Measurements from ENCODE around the gene RINL. TPM values are rescaled to one million over a fixed set of nuclear protein-coding genes. Genes with fewer than 3 reads are reported as not detected.

RINL gene
- total RNA-seq (13.0 TPM), polyA plus RNA-seq (ENCODE audit: insufficient read depth, low read depth, low replicate concordance) (9.5 TPM)
- long read RNA-seq, donor 1 = 0 reads
- long read RNA-seq, donor 2 = 0 reads
- long read RNA-seq, donor 3, partial matches to known transcripts = 0 of 3 reads
- long read RNA-seq, donor 3, other reads (novel, unspliced or antisense) = 0 of 3 reads
- long read RNA-seq, donor 4 = 0 reads
- long read RNA-seq, donor 5 = 0 reads
- long read RNA-seq, donor 6 = 0 reads
- long read RNA-seq, donor 7, partial matches to known transcripts = 6 of 8 reads
- long read RNA-seq, donor 7, other reads (novel, unspliced or antisense) = 1 of 8 reads
- long read RNA-seq, donor 8, partial matches to known transcripts = 0 of 1 reads
- long read RNA-seq, donor 8, other reads (novel, unspliced or antisense) = 0 of 1 reads
- long read RNA-seq, donor 9, partial matches to known transcripts = 0 of 1 reads
- long read RNA-seq, donor 9, other reads (novel, unspliced or antisense) = 0 of 1 reads
- long read RNA-seq, donor 10, partial matches to known transcripts = 0 of 2 reads
- long read RNA-seq, donor 10, other reads (novel, unspliced or antisense) = 0 of 2 reads

- intact Hi-C loops (cut with DNase I) = no loop called here
Observed at GRCh38 chr19:38877781-38878574, at the start of gene RINL. Gene RINL (minus strand): TSS chr19:38878275. CDS start chr19:38876742, 1,533 bp downstream.

DNA sequence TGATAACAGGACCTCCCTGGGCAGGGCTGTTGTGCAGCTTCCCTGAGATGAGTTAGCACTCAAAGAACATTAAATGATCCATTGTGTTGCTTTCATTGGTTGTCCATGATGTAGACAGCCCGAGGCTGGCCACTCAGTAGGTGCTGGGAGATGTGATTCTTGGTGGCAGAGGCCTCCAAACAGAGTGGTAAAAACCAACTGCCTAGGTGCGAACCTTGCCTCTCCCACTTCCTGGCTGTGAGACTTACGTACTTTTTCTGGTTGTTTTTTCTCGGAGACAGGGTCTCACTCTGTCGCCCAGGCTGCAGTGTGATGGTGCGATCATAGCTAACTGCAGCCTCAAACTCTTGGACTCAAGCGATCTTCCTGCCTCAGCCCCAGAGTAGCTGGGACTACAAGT is 46.3 kb upstream of the RINL start:
- intact Hi-C loops (cut with DNase I) = no loop called here
- no peaks in the 10 kb centered on the region for H3K4me1 ChIP-seq (ENCODE audit: control insufficient read depth in 2 of 3, insufficient read depth in 2 of 3, low read depth in 1 of 3, low read length in 3 of 3)
- TF ChIP-seq CTCF (IDR thresholded peaks at IDR 0.05; ENCODE audit: borderline replicate concordance, extremely low read depth, insufficient read depth) = no peak
- no peaks in the 10 kb centered on the region for H3K9me3 ChIP-seq (ENCODE audit: control insufficient read depth in 2 of 3, insufficient read depth in 1 of 3, low read length in 3 of 3)
- no peaks in the 10 kb centered on the region for H3K27me3 ChIP-seq (ENCODE audit: control insufficient read depth, insufficient read depth, low read length)
- DNase-seq = no peak
- H3K9ac ChIP-seq (ENCODE audit: low read length in 3 of 3) = no peak overlapping the region
- no peak for FAIRE-seq
- H3K27ac ChIP-seq (ENCODE audit: low read depth in 2 of 2, low read length in 2 of 2) = no peak overlapping the region
- H3K4me3 ChIP-seq (ENCODE audit: low read length in 3 of 3) = no peak overlapping the region
- H3K36me3 ChIP-seq (ENCODE audit: control insufficient read depth in 2 of 3, insufficient read depth in 3 of 3, low read length in 3 of 3) = peaks cover 0 to 21% (median 3%) of the 10 kb centered on the region in 3 donors

More at GRCh38 chr19:38877781-38878574, at the start of gene RINL:
- TF ChIP-seq CTCF (IDR thresholded peaks at IDR 0.05; ENCODE audit: borderline replicate concordance, extremely low read depth, insufficient read depth) = no peak
- Histone ChIP-seq H3K4me3 (ENCODE audit: low read length in 3 of 3) (no peak within 1 kb of the TSS), H3K36me3 (ENCODE audit: control insufficient read depth in 2 of 3, insufficient read depth in 3 of 3, low read length in 3 of 3) (peaks cover 0 to 5% (median 2%) of the 10 kb centered on the region in 3 donors), H3K9me3 (ENCODE audit: control insufficient read depth in 2 of 3, insufficient read depth in 1 of 3, low read length in 3 of 3) (no peaks in the 10 kb centered on the region), H3K9ac (ENCODE audit: low read length in 3 of 3) (peak within 1 kb of the TSS in 1 of 3 donors; percentile 19), H3K4me1 (ENCODE audit: control insufficient read depth in 2 of 3, insufficient read depth in 2 of 3, low read depth in 1 of 3, low read length in 3 of 3) (peaks cover 0 to 4% (median 0%) of the 10 kb centered on the region in 3 donors), H3K27ac (ENCODE audit: low read depth in 2 of 2, low read length in 2 of 2) (peak within 1 kb of the TSS; percentile 22 to 72), H3K27me3 (ENCODE audit: control insufficient read depth, insufficient read depth, low read length) (no peaks in the 10 kb centered on the region)
- FAIRE-seq (no peak), DNase-seq (peak in 2 of 5 donors; percentile 33 to 38)

GRCh38 chr19:38922482-38922881 is 44.4 kb upstream of the RINL start:
- DNase-seq = no peak
- Histone ChIP-seq H3K27ac (ENCODE audit: low read depth in 2 of 2, low read length in 2 of 2) (no peak overlapping the region), H3K4me3 (ENCODE audit: low read length in 3 of 3) (no peak overlapping the region), H3K27me3 (ENCODE audit: control insufficient read depth, insufficient read depth, low read length) (no peaks in the 10 kb centered on the region), H3K9me3 (ENCODE audit: control insufficient read depth in 2 of 3, insufficient read depth in 1 of 3, low read length in 3 of 3) (no peaks in the 10 kb centered on the region), H3K36me3 (ENCODE audit: control insufficient read depth in 2 of 3, insufficient read depth in 3 of 3, low read length in 3 of 3) (peaks cover 0 to 21% (median 3%) of the 10 kb centered on the region in 3 donors), H3K9ac (ENCODE audit: low read length in 3 of 3) (no peak overlapping the region), H3K4me1 (ENCODE audit: control insufficient read depth in 2 of 3, insufficient read depth in 2 of 3, low read depth in 1 of 3, low read length in 3 of 3) (no peaks in the 10 kb centered on the region)
- FAIRE-seq = no peak
- intact Hi-C loops (cut with DNase I) = no loop called here
- no peak for TF ChIP-seq CTCF (IDR thresholded peaks at IDR 0.05; ENCODE audit: borderline replicate concordance, extremely low read depth, insufficient read depth)

All from kidney (tissue), 22 donors.